HEK293T (cell line): ENCODE data around the gene KIF4B.

Experiments used
- CTCF ChIA-PET: fragments of 350-600 bp; formaldehyde crosslinking; extraction: SDS; loops from one replicate; lab custom pipeline; 2021; ENCODE audit warnings: antibody characterized with exemption, inconsistent platforms; lab: Yijun Ruan, JAX
- POLR2A ChIA-PET: fragments of 350-600 bp; formaldehyde crosslinking; extraction: SDS; loops from one replicate; lab custom pipeline; 2020; ENCODE audit warnings: antibody characterized with exemption, inconsistent platforms; lab: Yijun Ruan, JAX
- DNase-seq: peaks from one replicate; pipeline ENCODE4 v3.0.0; 2012; ENCODE audit warnings: mixed read lengths; ENCODE audit errors: extremely low spot score
- ARNT ChIP-seq: fragments of 450-650 bp; IDR thresholded peaks from 2 replicates; pipeline ENCODE4 v1.6.1; 2017; ENCODE audit warnings: mild to moderate bottlenecking
- BHLHE40 ChIP-seq: fragments of 450-650 bp; IDR thresholded peaks from 2 replicates; pipeline ENCODE4 v1.6.1; 2016; ENCODE audit warnings: mild to moderate bottlenecking, moderate library complexity, borderline replicate concordance
- CTBP1 ChIP-seq: fragments of 450-650 bp; IDR thresholded peaks from 2 replicates; pipeline ENCODE4 v1.6.1; 2016; ENCODE audit warnings: borderline replicate concordance
- ELF4 ChIP-seq: fragments of 450-650 bp; IDR thresholded peaks from 2 replicates; pipeline ENCODE4 v1.6.1; 2017; ENCODE audit warnings: antibody characterized with exemption
- FOXA1 ChIP-seq: fragments of 450-650 bp; IDR thresholded peaks from 2 replicates; pipeline ENCODE4 v1.6.1; 2016; ENCODE audit warnings: mild to moderate bottlenecking
- FOXK2 ChIP-seq: fragments of 450-650 bp; IDR thresholded peaks from 2 replicates; pipeline ENCODE4 v1.6.1; 2016; ENCODE audit warnings: mild to moderate bottlenecking
- HDGF ChIP-seq: fragments of 450-650 bp; IDR thresholded peaks from 2 replicates; pipeline ENCODE4 v1.6.1; 2017; ENCODE audit warnings: antibody characterized with exemption, borderline replicate concordance
- L3MBTL2 ChIP-seq: fragments of 450-650 bp; conservative IDR thresholded peaks from 2 replicates; pipeline ENCODE4 v1.6.1; 2016; ENCODE audit warnings: mild to moderate bottlenecking
- LEF1 ChIP-seq: fragments of 450-650 bp; IDR thresholded peaks from 2 replicates; pipeline ENCODE4 v1.6.1; 2017; ENCODE audit warnings: mild to moderate bottlenecking, borderline replicate concordance
- NFRKB ChIP-seq: fragments of 450-650 bp; IDR thresholded peaks from 2 replicates; pipeline ENCODE4 v1.6.1; 2016; ENCODE audit warnings: mild to moderate bottlenecking, moderate library complexity
- SUZ12 ChIP-seq: fragments of 450-650 bp; IDR thresholded peaks from 2 replicates; pipeline ENCODE4 v1.6.1; 2016; ENCODE audit warnings: mild to moderate bottlenecking
- ZNF384 ChIP-seq: fragments of 450-650 bp; IDR thresholded peaks from 2 replicates; pipeline ENCODE4 v1.6.1; 2016
- TF ChIP-seq, protein P1 (sequence below): fragments of 450-650 bp; IDR thresholded peaks from 2 replicates; pipeline ENCODE4 v1.6.1; 2016

The KIF4B gene

DNA sequence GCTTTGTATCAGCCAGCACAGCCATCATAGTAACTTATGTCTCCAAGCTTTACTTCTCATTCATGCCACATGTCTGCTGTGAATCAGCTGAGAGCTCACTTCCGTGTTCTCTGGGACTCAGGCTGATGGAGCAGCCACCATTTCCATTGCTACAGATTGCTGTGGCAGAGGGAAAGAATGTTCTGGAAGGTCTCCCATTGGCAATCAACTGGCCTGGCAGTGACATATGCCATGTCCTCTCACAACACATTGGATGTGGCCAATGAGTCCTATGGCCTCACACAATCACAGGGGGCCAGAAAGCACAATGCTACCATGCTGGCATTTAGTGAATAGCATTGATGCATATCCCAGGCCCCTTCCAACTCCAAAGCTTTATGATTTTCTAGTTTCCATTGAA is 44.1 kb downstream of the KIF4B start:
- DNase-seq: no peak
- POLR2A ChIA-PET: no interaction called here

DNA sequence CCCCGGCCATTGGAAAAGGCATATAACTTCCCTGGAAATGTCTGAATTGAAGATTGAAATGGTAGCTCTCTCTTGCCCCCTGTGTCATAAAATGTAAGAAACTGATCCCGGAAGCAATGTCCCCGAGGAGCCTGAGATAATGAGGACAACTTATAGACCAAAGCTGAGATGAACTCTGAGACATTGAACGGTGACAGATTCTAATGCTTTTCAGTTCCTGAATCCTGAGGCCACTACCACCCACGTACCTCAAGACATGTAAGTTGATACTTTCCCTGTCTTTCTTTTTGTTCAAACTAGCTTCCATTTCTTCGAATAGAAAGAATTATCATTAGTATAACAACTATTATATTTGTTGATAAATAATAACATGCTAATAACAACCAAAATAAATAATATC is 51.0 kb downstream of the KIF4B start:
- ChIA-PET POLR2A (no interaction called here), CTCF (no interaction called here)
- no peak for DNase-seq
- TF ChIP-seq BHLHE40 (no peak), L3MBTL2 (no peak), ARNT (no peak), LEF1 (no peak), SUZ12 (no peak), CTBP1 (no peak), NFRKB (no peak), HDGF (no peak), FOXA1 (no peak)

More for the DNA sequence above, 44.1 kb downstream of the KIF4B start:
- CTCF ChIA-PET: no interaction called here
- TF ChIP-seq ELF4: no peak

DNA sequence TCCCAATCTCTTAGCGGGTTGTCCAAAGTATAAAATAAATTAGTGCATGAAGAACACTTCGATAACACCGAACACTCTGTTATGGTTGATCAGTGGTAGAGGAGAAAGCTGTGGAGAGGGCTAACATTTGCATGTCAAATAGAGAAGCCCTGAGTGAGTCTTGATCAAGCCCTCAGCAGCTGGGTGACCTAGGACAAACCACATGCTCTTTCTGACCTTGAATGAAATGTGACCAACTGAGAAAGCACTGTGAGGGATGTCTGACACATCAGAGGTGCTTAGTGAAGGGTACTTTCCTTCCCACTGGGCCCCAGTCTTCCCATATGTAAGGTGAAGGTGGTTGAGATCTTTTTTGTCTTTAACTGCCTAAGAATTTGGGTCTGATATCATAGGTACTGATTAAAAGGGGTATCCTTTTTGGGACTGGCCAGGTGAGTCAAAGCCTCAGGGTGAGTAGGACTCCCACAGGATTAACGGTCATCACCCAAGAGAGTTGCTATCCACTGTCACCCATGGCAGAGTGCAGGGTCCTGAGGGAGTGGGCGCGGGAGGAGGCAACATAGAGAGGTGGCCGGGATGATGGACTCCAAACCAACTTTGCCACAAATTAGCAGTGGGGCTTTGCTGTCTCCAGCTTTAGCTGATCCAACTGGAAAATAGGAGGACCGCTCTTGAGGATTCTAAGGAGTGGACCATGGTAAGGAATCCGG is 53.5 kb downstream of the KIF4B start:
- TF ChIP-seq, protein P1, sequence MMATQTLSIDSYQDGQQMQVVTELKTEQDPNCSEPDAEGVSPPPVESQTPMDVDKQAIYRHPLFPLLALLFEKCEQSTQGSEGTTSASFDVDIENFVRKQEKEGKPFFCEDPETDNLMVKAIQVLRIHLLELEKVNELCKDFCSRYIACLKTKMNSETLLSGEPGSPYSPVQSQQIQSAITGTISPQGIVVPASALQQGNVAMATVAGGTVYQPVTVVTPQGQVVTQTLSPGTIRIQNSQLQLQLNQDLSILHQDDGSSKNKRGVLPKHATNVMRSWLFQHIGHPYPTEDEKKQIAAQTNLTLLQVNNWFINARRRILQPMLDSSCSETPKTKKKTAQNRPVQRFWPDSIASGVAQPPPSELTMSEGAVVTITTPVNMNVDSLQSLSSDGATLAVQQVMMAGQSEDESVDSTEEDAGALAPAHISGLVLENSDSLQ: no peak
- TF ChIP-seq LEF1 (no peak), BHLHE40 (no peak), SUZ12 (no peak), NFRKB (no peak), ELF4 (no peak), CTBP1 (no peak), FOXA1 (no peak), ZNF384 (no peak), FOXK2 (no peak)
- ChIA-PET CTCF (no interaction called here), POLR2A (no interaction called here)
- DNase-seq: no peak
